Measurements from ENCODE around the gene C19orf38. TPM values are rescaled to one million over a fixed set of nuclear protein-coding genes. Genes with fewer than 3 reads are reported as not detected.

Gene C19orf38
- total and polyA plus RNA-seq, 9 of the 15 experiments (the other 6 are each of a cell fraction or from before 2014, with no cell fraction given), result 0.14 to 0.18 TPM; not detected in 7

- H4K20me1 ChIP-seq (replicated peaks; ENCODE audit: control insufficient read depth, insufficient read depth, low read length), result peaks cover 7% of the 10 kb centered on the region; the same call in 1 of the 2 replicates
- H3K79me2 ChIP-seq (ENCODE audit: control insufficient read depth, insufficient read depth, low read length), result peaks cover 7% of the 10 kb centered on the region; the same call in 2 of the 3 replicates
- in situ Hi-C loops (cut with MboI), result no loop called here
- peaks cover 48% of the 10 kb centered on the region; the same call in 2 of the 3 replicates for H3K36me3 ChIP-seq (ENCODE audit: control insufficient read depth, insufficient read depth, low read length)
- H3K4me2 ChIP-seq (ENCODE audit: insufficient read depth, low read length), result peak overlapping the region; percentile 95
- DNase-seq (ENCODE audit: extremely low read depth in 1 of 4, low spot score in 3 of 4) (peak in 3 of 4 experiments; percentile 47 to 99 (median 49)), ATAC-seq (peak; percentile 90), FAIRE-seq (peak; percentile 99)
- WGBS (ENCODE audit: insufficient coverage, low coverage, missing lambda C conversion rate), result 5% methylated on average over 28 of the region's 32 CpGs
- H3K9me1 ChIP-seq (ENCODE audit: control insufficient read depth, insufficient read depth, low read length), result no peaks in the 10 kb centered on the region
- intact Hi-C loops (cut with micrococcal nuclease), result no loop called here
- H3K9ac ChIP-seq (ENCODE audit: insufficient read depth in 1 of 2, low read depth in 2 of 2, low read length in 2 of 2), result peak overlapping the region; percentile 92 to 93
- peak overlapping the region; percentile 73 for H2AFZ ChIP-seq (ENCODE audit: low read depth, low read length)
- peak overlapping the region; percentile 80 for H3K27ac ChIP-seq (ENCODE audit: extremely low read depth, low read depth, low read length)
- ChIA-PET CTCF (ENCODE audit: low intra/inter-chr PET ratio) (no interaction called here), POLR2A (interaction anchor here (0.6 to 7.4 kb wide), 15 partner anchors 9 to 238 kb away, joined by 3 to 58 read pairs (median 4); partner anchors contain the start of genes DNM2 and QTRT1)
- no peaks in the 10 kb centered on the region for H3K27me3 ChIP-seq (ENCODE audit: control insufficient read depth in 2 of 2, insufficient read depth in 2 of 2, low read length in 2 of 2)
- H3K4me1 ChIP-seq (replicated peaks in 1 of 2; ENCODE audit: control insufficient read depth in 2 of 2, insufficient read depth in 2 of 2, low read length in 2 of 2), result peaks cover 17 to 56% of the 10 kb centered on the region in 2 experiments; a peak in 4 of 5 replicates
- TSS peak; percentile 68 for BruUV-seq (replicated peaks)
- H3K4me3 ChIP-seq, result peak overlapping the region; percentile 63
- peaks cover 13% of the 10 kb centered on the region for H3K9me3 ChIP-seq (replicated peaks; ENCODE audit: control insufficient read depth, insufficient read depth, low read depth, low read length)
- no peak for TF ChIP-seq NR2C1 (IDR thresholded peaks at IDR 0.05)
- TF ChIP-seq NR2C1 (tag; IDR thresholded peaks at IDR 0.05), result no peak
- TF ChIP-seq HMGN3 (IDR thresholded peaks at IDR 0.05; ENCODE audit: borderline replicate concordance, extremely low read depth, insufficient read length, low read depth, low read length), result peak; percentile 54
- peak; percentile 67; the same call in 1 of the 2 replicates for TF ChIP-seq E2F4 (CRISPR knock-in tag; IDR thresholded peaks at IDR 0.05; ENCODE audit: low read depth)
- TF ChIP-seq OTX1 (CRISPR knock-in tag; IDR thresholded peaks at IDR 0.05), result peak; percentile 8; the same call in 1 of the 2 replicates
- TF ChIP-seq BRCA1 (IDR thresholded peaks at IDR 0.05), result no peak
- TF ChIP-seq BRCA1 (CRISPR knock-in tag; IDR thresholded peaks at IDR 0.05), result no peak
- TF ChIP-seq NFATC3 (IDR thresholded peaks at IDR 0.05), result no peak
- TF ChIP-seq RBM25 (IDR thresholded peaks at IDR 0.05; ENCODE audit: low read depth, low read length, severe bottlenecking), result no peak
- TF ChIP-seq MTA1 (IDR thresholded peaks at IDR 0.05; ENCODE audit: borderline replicate concordance), result no peak
- 0 out of 2 replicates have a peak, but pooled peaks have one; percentile 66 for TF ChIP-seq NR2C2 (CRISPR knock-in tag; IDR thresholded peaks at IDR 0.05)
- no peak for TF ChIP-seq NR2C2 (tag; IDR thresholded peaks at IDR 0.05)
- TF ChIP-seq POLR2B (IDR thresholded peaks at IDR 0.05; ENCODE audit: low read depth, partially characterized antibody), result peak; percentile 62
- peak in 2 of 3 experiments; percentile 10 for TF ChIP-seq YY1 (IDR thresholded peaks at IDR 0.05; ENCODE audit: borderline replicate concordance in 1 of 3, control insufficient read depth in 1 of 3, extremely low read depth in 1 of 3, insufficient read depth in 3 of 3, insufficient read length in 1 of 3, insufficient replicate concordance in 2 of 3, low read depth in 1 of 3, low read length in 2 of 3)
- TF ChIP-seq NEUROD1 (IDR thresholded peaks at IDR 0.05; ENCODE audit: borderline replicate concordance, low read depth, low read length, partially characterized antibody), result peak; percentile 33
- no peak for TF ChIP-seq ARHGAP35 (IDR thresholded peaks at IDR 0.05; ENCODE audit: partially characterized antibody)
- TF ChIP-seq THRB (CRISPR knock-in tag; conservative IDR thresholded peaks at IDR 0.05), result 0 out of 2 replicates have a peak, but pooled peaks have one; percentile 44
- peak; percentile 78; the same call in 1 of the 2 replicates for TF ChIP-seq POLR2AphosphoS2 (IDR thresholded peaks at IDR 0.05; ENCODE audit: low read length)
- TF ChIP-seq ZNF436 (CRISPR knock-in tag; IDR thresholded peaks at IDR 0.05), result 0 out of 2 replicates have a peak, but pooled peaks have one; percentile 19
- TF ChIP-seq KLF1 (tag; IDR thresholded peaks at IDR 0.05), result peak; percentile 29; the same call in 1 of the 2 replicates
- TF ChIP-seq ZBTB17 (CRISPR knock-in tag; IDR thresholded peaks at IDR 0.05), result peak; percentile 81
Observed at GRCh38 chr19:10835089-10835753, 13.0 kb upstream of the C19orf38 start.

Data from K562 (cell line).